ENCODE data around the gene INTS6.

Gene INTS6

GRCh38 chr13:51452361-51453206 lies at the start of gene INTS6:
TSS of gene INTS6 (minus strand) at chr13:51453036. CDS start at chr13:51452525, 511 bp downstream.
- DNase-seq = peak; percentile 70 to 100 (median 100)

- no peak for DNase-seq
Measured at GRCh38 chr13:51502153-51502651, 49.4 kb upstream of the INTS6 start.

DNA sequence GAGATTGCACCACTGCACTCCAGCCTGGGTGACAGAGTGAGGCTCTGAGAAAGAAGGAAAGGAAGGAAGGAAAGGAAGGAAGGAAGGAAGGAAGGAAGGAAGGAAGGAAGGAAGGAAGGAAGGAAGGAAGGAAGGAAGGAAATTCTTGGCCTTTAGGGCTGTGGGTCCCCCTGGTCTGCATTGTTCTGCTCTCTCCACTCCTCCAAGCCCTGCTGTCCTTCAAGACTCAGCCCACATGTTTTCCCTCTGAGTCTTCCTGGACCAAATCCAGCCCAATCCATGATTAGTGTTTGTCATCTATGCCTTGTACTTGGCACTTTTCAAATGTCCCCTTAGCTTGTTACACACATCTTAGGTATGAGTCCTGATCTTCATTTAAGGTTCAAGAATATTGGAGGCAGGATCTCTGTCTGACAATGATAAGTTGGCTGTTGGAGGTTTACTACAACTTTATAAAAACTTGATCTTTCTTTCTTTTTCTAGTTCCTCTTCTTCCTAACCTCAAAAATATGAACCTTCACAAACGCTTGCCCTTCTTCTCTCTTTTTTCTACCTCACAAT lies 48.8 kb upstream of the INTS6 start:
- no peak for DNase-seq

GRCh38 chr13:51501096-51501495 lies 48.3 kb upstream of the INTS6 start:
- no peak for DNase-seq

DNA sequence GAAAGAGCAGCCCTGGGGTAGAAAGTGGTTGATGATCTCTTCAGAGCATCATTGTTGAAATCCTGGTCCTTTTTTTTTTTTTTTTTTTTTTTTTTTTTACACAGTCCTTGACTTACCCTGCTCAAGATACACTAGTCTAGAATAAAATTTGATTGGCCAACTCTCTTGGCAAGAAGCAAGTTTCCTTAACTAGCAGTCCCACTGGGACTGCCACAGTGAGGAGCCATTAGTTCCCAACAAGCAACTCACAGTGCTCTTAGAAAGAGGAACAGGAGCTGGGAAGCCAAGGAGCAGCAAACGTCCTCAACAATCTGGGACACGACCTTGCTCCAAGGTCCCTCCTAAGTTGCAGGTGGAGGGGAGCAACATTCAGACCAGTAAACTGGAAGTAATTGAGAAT lies 47.9 kb upstream of the INTS6 start:
- no peak for DNase-seq

GRCh38 chr13:51499841-51500240 lies 47.0 kb upstream of the INTS6 start:
- DNase-seq = no peak

- DNase-seq = no peak
Measured at GRCh38 chr13:51495316-51495715, 42.5 kb upstream of the INTS6 start.

GRCh38 chr13:51494156-51494555 lies 41.3 kb upstream of the INTS6 start:
- no peak for DNase-seq

DNA sequence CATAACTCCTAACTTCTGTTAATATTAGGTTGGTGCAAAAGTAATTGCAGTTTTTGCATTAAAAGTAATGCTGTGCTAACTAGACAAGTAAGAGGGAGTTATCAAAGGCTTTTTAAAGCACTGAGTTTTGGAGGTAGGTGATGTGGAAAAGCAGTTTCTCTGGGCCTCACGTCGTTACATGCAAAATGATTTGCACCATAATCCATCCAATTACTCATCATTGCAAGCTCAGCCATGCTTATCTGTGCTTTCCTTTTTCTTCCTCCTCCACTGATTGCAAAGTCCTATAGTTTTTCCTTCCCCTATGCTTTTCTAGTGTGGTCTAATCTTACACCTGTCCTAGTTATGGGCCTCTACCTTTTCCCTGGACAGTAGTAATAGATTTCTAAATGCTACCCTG lies 35.4 kb upstream of the INTS6 start:
- DNase-seq = no peak

- DNase-seq = no peak
Measured at GRCh38 chr13:51481656-51482055, 28.8 kb upstream of the INTS6 start.

DNA sequence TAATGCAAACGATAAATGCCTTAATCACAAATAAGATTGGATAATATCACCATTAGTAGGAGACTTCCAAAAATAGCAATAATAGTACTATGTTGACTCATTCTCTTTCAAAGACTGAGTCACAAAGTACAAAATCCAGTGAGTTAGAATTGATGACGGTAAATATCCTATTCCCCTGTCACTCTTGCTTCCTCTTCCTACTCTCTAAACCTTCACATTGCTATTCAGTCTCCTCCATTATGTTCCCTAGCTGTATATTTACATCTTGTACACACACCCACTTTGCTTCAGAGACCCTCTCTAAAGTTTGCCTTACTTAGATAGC lies 26.3 kb upstream of the INTS6 start:
- no peak for DNase-seq

DNA sequence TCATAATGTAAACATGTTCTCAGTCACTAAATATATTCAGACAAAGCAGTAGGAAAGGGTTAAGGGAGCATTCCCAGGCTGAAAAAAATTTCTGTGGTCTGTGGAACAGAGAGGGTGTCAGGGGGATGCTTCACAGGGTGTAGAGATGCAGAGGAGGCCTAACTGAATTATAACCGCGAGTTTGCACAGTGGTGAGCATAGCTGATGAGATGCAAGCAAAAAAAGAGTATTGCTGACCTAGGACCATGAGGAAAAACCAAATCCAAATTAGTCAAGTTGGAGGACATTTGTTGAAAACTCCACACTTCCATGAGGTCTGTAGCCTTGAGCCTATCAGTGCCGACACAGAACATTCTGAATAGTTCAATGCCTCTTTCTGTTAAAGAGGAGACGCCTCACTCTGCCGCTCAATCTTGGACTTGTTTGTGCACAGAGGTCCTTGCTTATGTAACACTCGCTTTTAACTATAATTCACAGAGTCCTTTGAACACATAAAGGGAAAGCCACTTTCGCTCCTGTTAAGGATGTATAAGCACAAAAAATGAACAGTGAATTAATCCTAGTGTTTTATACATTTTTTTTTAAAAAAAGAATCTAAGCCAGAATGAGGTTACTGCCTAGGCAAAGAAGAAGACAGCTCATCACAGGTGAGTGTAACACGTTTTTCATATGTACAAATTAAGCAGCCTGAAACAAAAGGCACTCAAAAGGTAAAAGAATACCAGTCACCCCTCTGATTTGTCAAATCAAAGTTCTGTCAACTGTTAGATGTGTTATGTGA lies 25.8 kb upstream of the INTS6 start:
- DNase-seq = peak in 2 of 56 donors; percentile 4 to 15

DNA sequence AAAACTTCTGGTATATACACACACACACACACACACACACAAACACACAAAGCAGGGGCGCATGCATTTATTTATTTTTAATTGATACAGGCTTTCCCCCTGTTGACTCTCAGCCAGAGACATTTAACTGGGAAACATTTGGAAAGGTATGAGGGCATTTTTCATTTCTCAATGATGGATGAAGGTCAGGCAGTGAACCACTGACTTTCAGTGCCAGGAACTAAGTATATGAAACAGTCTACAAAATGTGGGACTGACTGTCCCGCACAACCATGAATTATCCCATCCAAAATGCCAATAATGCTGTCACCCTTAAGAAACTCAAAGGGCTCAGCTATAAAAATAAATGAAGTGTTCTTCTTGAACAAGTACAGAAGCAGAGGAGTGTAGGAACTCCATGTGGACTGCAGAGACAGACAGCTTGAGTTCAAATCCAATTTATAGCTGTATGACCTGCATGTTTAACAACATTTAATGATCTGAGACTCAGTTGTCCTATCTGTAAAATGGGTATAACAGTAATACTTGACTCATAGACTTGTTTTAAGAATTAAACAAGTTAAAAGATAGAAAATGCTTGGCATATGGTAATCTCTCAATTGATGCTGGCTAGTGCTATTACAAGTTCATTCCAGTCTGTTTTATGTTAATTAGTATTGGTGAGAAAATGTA lies 25.0 kb upstream of the INTS6 start:
- no peak for DNase-seq

- DNase-seq = no peak
Measured at GRCh38 chr13:51477149-51477548, 24.3 kb upstream of the INTS6 start.

- DNase-seq = no peak
Measured at GRCh38 chr13:51475727-51476501, 23.1 kb upstream of the INTS6 start.

- DNase-seq = no peak
Measured at GRCh38 chr13:51469790-51470189, 17.0 kb upstream of the INTS6 start.

GRCh38 chr13:51467730-51468129 lies 14.9 kb upstream of the INTS6 start:
- no peak for DNase-seq

DNA sequence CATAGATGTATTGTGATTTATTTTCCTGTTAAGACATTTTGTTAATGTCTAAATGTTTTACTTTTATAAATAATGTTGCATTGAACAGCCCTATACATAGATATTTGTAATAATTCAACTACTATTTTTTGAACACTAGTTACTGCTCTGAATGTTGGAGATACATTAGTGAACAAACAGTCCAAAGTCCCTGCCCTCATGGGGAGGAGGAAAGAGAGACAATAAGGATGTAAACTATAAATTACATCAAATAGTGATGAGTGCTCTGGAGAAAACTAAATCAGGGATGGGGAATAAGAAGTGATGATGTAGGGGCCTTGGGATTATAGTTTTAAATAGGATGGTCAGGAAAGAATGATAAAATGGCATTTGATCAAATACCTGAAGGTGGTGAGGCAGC lies 12.3 kb upstream of the INTS6 start:
- no peak for DNase-seq

- DNase-seq = no peak
Measured at GRCh38 chr13:51457086-51457815, 4.4 kb upstream of the INTS6 start.

DNA sequence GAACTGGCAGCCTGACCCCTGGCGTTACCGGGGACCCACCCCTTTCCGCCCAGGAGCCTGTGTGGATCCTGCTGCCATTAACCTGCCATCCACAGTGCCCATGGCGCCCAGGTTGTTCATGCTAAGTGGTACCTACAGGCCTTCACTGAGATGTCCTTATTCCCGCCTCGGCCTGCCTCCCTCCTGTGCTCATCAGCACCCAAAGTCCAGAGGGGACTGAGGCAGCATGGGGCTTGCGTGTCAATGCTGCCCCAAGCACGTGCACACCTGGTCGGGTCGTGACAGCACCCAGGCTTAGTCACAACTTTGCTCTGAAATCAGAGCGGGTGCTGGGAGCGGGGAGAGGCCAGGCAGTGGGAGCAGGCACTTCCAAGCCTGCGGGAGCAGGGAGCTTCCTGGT lies 3.7 kb upstream of the INTS6 start:
- no peak for DNase-seq

All from nucleus accumbens (tissue), 56 donors.